A549 (cell line): ENCODE measurements around the gene BFSP2.

Source experiments
- CEBPB ChIP-seq, 2 experiments: fragments of >200 bp in 1 of 2; sonication (Bioruptor Twin) in 1 of 2; formaldehyde crosslinking in 1 of 2; IDR thresholded peaks; 2 replicates each; pipeline ENCODE4 v1.6.1; 2012 to 2016
- CTCF ChIP-seq: fragments of >200 bp; sonication (Bioruptor Twin); formaldehyde crosslinking; IDR thresholded peaks from 3 replicates; pipeline ENCODE4 v1.5.1; 2016
- EHMT2 ChIP-seq: fragments of 200-600 bp; sonication (generic); IDR thresholded peaks from 2 replicates; pipeline ENCODE4 v1.6.1; 2016; ENCODE audit warnings: antibody characterized with exemption, low read depth, mild to moderate bottlenecking, moderate library complexity
- EP300 ChIP-seq, 2 experiments: fragments of >200 bp; sonication (Bioruptor Twin); formaldehyde crosslinking; IDR thresholded peaks; 2 replicates in 1 of 2; 3 replicates in 1 of 2; pipeline ENCODE4 v1.6.1; 2016 to 2017
- MAFK ChIP-seq: fragments of 450-650 bp; IDR thresholded peaks from 2 replicates; pipeline ENCODE4 v1.6.1; 2014; ENCODE audit not compliant: partially characterized antibody
- MAX ChIP-seq: IDR thresholded peaks from 2 replicates; pipeline ENCODE4 v1.6.1; 2012
- MYC ChIP-seq: IDR thresholded peaks from 2 replicates; pipeline ENCODE4 v1.6.1; 2012; ENCODE audit warnings: mild to moderate bottlenecking, inconsistent platforms, low read length, improper control_type of control experiment, borderline replicate concordance
- POLR2A ChIP-seq: IDR thresholded peaks from 2 replicates; pipeline ENCODE4 v1.6.1; 2012; ENCODE audit warnings: mild to moderate bottlenecking, low read length
- RAD21 ChIP-seq, 2 experiments: fragments of >200 bp in 1 of 2; sonication (Bioruptor Twin) in 1 of 2; formaldehyde crosslinking in 1 of 2; IDR thresholded peaks in 1 of 2; conservative IDR thresholded peaks in 1 of 2; 2 replicates in 1 of 2; 3 replicates in 1 of 2; pipeline ENCODE4 v1.6.1; 2012 to 2018; ENCODE audit warnings: inconsistent platforms in 1 of 2
- TFCP2L1 ChIP-seq: fragments of 250-450 bp; sonication (Bioruptor Pico); IDR thresholded peaks from 2 replicates; pipeline ENCODE4 v1.5.0; 2021; ENCODE audit warnings: mild to moderate bottlenecking
- ZFP36 ChIP-seq: fragments of 450-650 bp; IDR thresholded peaks from 2 replicates; pipeline ENCODE4 v1.6.1; 2014; ENCODE audit warnings: borderline replicate concordance; ENCODE audit not compliant: partially characterized antibody
- ZNF302 ChIP-seq: fragments of 250-450 bp; sonication (Bioruptor Pico); IDR thresholded peaks from 2 replicates; pipeline ENCODE4 v1.9.0; 2021; ENCODE audit warnings: inconsistent platforms, mild to moderate bottlenecking, moderate library complexity

- TF ChIP-seq CTCF = no peak
- TF ChIP-seq MAFK = no peak
- TF ChIP-seq RAD21 (conservative IDR thresholded peaks at IDR 0.05 in 1 of 2, IDR thresholded peaks at IDR 0.05 in 1 of 2) = no peak
- no peak for TF ChIP-seq ZFP36
- TF ChIP-seq EP300 (IDR thresholded peaks at IDR 0.05) = no peak
- TF ChIP-seq POLR2A = no peak
- no peak for TF ChIP-seq TFCP2L1 (CRISPR knock-in tag)
- no peak for TF ChIP-seq CEBPB (IDR thresholded peaks at IDR 0.05)
- no peak for TF ChIP-seq EHMT2
- TF ChIP-seq MYC = no peak
- TF ChIP-seq MAX = no peak
- no peak for TF ChIP-seq ZNF302 (CRISPR knock-in tag)
Observed at GRCh38 chr3:133371676-133372075, 28.2 kb upstream of the BFSP2 start.
